HepG2 (cell line): ENCODE measurements around the gene DSCAML1. TPM values are rescaled to one million over a fixed set of nuclear protein-coding genes. Genes with fewer than 3 reads are reported as not detected.

ENCODE experiments used
- ATAC-seq: fragments of 200-7000 bp; cut with Tn5 transposase; 3 replicates; pipeline ENCODE4 v1.9.1; 2020; ENCODE audit warnings: mild to moderate bottlenecking, moderate library complexity
- BruUV-seq: library from RNA; stranded (reverse); fragments of 400-500 nt; replicated peaks from 2 replicates; lab custom pipeline; 2021; lab: Mats Ljungman, UMichigan
- CTCF ChIA-PET: fragments of 300-600 bp; formaldehyde crosslinking; extraction: SDS; loops from one replicate; lab custom pipeline; 2021; ENCODE audit warnings: low total read pairs, inconsistent platforms, low intra/inter-chr PET ratio; lab: Yijun Ruan, JAX
- POLR2A ChIA-PET: fragments of 350-600 bp; sonication (Branson Sonifier 250); formaldehyde crosslinking; loops from one replicate; lab custom pipeline; 2020; ENCODE audit warnings: antibody characterized with exemption, inconsistent platforms; lab: Yijun Ruan, JAX
- DNase-seq: peaks from one replicate; pipeline ENCODE4 v3.0.0-alpha.2; 2015; ENCODE audit warnings: low spot score
- FAIRE-seq: peaks from 3 replicates; lab custom pipeline; 2011; peaks lifted over from hg19 to GRCh38; lab: Jason Lieb, UNC
- H2AFZ ChIP-seq: one replicate; pipeline ENCODE4 v1.6.1; 2011; ENCODE audit warnings: low read length, inconsistent platforms
- H3K27ac ChIP-seq: fragments of 300-600 bp; 3 replicates; pipeline ENCODE4 v1.8.0; 2011; ENCODE audit warnings: mixed run types, mild to moderate bottlenecking, mixed read lengths, low read length, inconsistent platforms; ENCODE audit not compliant: insufficient read depth; ENCODE audit errors: extremely low read length
- H3K27me3 ChIP-seq, 2 experiments: fragments of 200-600 bp in 1 of 2; 2 replicates in 1 of 2; 3 replicates in 1 of 2; pipeline versions ENCODE4 v1.6.0 to v1.8.0; 2011; ENCODE audit warnings: low read length in 2 of 2, mild to moderate bottlenecking in 2 of 2, moderate library complexity in 2 of 2, inconsistent platforms in 1 of 2; ENCODE audit not compliant: insufficient read depth in 2 of 2, control insufficient read depth in 1 of 2
- H3K36me3 ChIP-seq, 2 experiments: fragments of 200-600 bp in 1 of 2; replicated peaks in 1 of 2; 2 replicates in 1 of 2; 3 replicates in 1 of 2; pipeline versions ENCODE4 v1.5.1 to v1.8.0; 2011; ENCODE audit warnings: low read length in 2 of 2, inconsistent platforms in 1 of 2; ENCODE audit not compliant: insufficient read depth in 2 of 2, control insufficient read depth in 1 of 2
- H3K4me1 ChIP-seq: 2 replicates; pipeline ENCODE4 v1.5.1; 2012; ENCODE audit warnings: low read length, inconsistent platforms; ENCODE audit not compliant: insufficient read depth
- H3K4me2 ChIP-seq: 2 replicates; pipeline ENCODE4 v1.6.0; 2011; ENCODE audit warnings: low read depth, low read length, inconsistent platforms
- H3K4me3 ChIP-seq, 3 experiments: fragments of 200-600 bp in 1 of 3; sonication (generic), shearing (Covaris generic) in 1 of 3; replicated peaks in 1 of 3; 2 replicates each; pipeline ENCODE4 v1.5.1; 2011 to 2016; ENCODE audit warnings: low read length in 3 of 3, inconsistent platforms in 2 of 3, low read depth in 2 of 3, mild to moderate bottlenecking in 2 of 3, control low read depth in 1 of 3, mixed read lengths in 1 of 3; ENCODE audit not compliant: insufficient read depth in 1 of 3
- H3K79me2 ChIP-seq: one replicate; pipeline ENCODE4 v1.6.1; 2011; ENCODE audit warnings: low read length, inconsistent platforms; ENCODE audit not compliant: insufficient read depth
- H3K9ac ChIP-seq: 2 replicates; pipeline ENCODE4 v1.6.0; 2011; ENCODE audit warnings: mild to moderate bottlenecking, low read depth, low read length, inconsistent platforms; ENCODE audit not compliant: insufficient read depth
- H3K9me3 ChIP-seq: 2 replicates; pipeline ENCODE4 v1.5.1; 2012; ENCODE audit warnings: mild to moderate bottlenecking, low read length
- H4K20me1 ChIP-seq: 2 replicates; pipeline ENCODE4 v1.6.0; 2011; ENCODE audit warnings: inconsistent platforms, mild to moderate bottlenecking, low read length, moderate library complexity; ENCODE audit not compliant: insufficient read depth
- CREB1 ChIP-seq, 2 experiments: fragments of 450-650 bp in 1 of 2; IDR thresholded peaks; 2 replicates each; pipeline ENCODE4 v1.6.1; 2016 to 2017; ENCODE audit warnings: control low read depth in 1 of 2, mild to moderate bottlenecking in 1 of 2, missing compliant biosample characterization in 1 of 2, missing genetic modification characterization in 1 of 2
- MAFF ChIP-seq: IDR thresholded peaks from 2 replicates; pipeline ENCODE4 v1.6.1; 2011; ENCODE audit warnings: low read depth, low read length, improper control_type of control experiment
- NR1H2 ChIP-seq: sonication (generic); formaldehyde crosslinking; IDR thresholded peaks from 2 replicates; pipeline ENCODE4 v1.8.1; 2022; ENCODE audit warnings: low read depth, missing genetic modification reagents, borderline replicate concordance
- REXO4 ChIP-seq: sonication (generic); formaldehyde crosslinking; IDR thresholded peaks from 2 replicates; pipeline ENCODE4 v1.8.0; 2022; ENCODE audit warnings: missing genetic modification reagents, mild to moderate bottlenecking, borderline replicate concordance
- SRSF9 ChIP-seq: fragments of 200-400 bp; formaldehyde crosslinking; IDR thresholded peaks from 2 replicates; pipeline ENCODE4 v1.6.1; 2018; ENCODE audit warnings: borderline replicate concordance, mild to moderate bottlenecking, low read depth, low read length; ENCODE audit not compliant: insufficient read depth, poor library complexity, severe bottlenecking
- ZNF513 ChIP-seq: sonication (generic); formaldehyde crosslinking; conservative IDR thresholded peaks from 2 replicates; pipeline ENCODE4 v1.5.0; 2020; ENCODE audit warnings: missing genetic modification reagents
- WGBS: methylation state at CpG from one replicate; pipeline ENCODE4 v1.1.6; 2017; ENCODE audit warnings: low lambda C conversion rate; 5-methylcytosine and 5-hydroxymethylcytosine counted together
- in situ Hi-C: cut with HindIII; loops from 2 replicates; pipeline ENCODE4 v1.10.0; 2017; ENCODE audit warnings: low pct_unique_long_range_greater_than_20kb; ENCODE audit not compliant: extremely low pct_ligation_motif_present
- intact Hi-C: fragments of 100-400 bp; cut with micrococcal nuclease; formaldehyde crosslinking; loops from one replicate; pipeline ENCODE4 v1.10.0; 2022; ENCODE audit not compliant: unreplicated experiment
- polyA plus RNA-seq, 8 experiments: library from polyadenylated mRNA; depleted of rRNA in 3 of 8; stranded (reverse) in 7 of 8; unstranded in 1 of 8; fragments of >200 nt; fragmentation: Illumina TruSeq in 4 of 8; extraction: Trizol in 4 of 8; gene quantifications; 2 replicates each; pipeline versions ENCODE4 v1.2.1 to v1.2.3, GENCODE V29; 2011 to 2016; ENCODE audit warnings: low read depth in 4 of 8, missing spikeins in 1 of 8, mixed read lengths in 1 of 8; ENCODE audit not compliant: insufficient read depth in 1 of 8
- total RNA-seq, 5 experiments: library from RNA; depleted of rRNA; stranded (reverse); fragments of >200 nt; fragmentation: Illumina TruSeq; extraction: Trizol; gene quantifications; 2 replicates each; pipeline ENCODE4 v1.2.3, GENCODE V29; 2016; ENCODE audit warnings: low read depth in 1 of 5

The DSCAML1 gene
- total and polyA plus RNA-seq, 2 of the 13 experiments (the other 11 are each of a cell fraction or from before 2014, with no cell fraction given), result 0.29 to 0.40 TPM

- Histone ChIP-seq H3K79me2 (no peaks in the 10 kb centered on the region), H3K4me3 (no peak overlapping the region), H3K27me3 (peaks cover 0 to 2% of the 10 kb centered on the region in 2 experiments; a peak in 3 of 5 replicates), H4K20me1 (no peaks in the 10 kb centered on the region), H3K9me3 (no peaks in the 10 kb centered on the region), H3K4me2 (no peak overlapping the region), H2AFZ (no peak overlapping the region), H3K9ac (no peak overlapping the region), H3K36me3 (no peaks in the 10 kb centered on the region), H3K4me1 (no peaks in the 10 kb centered on the region; the same call in 1 of the 2 replicates), H3K27ac (no peak overlapping the region)
- in situ Hi-C loops (no loop called here), intact Hi-C loops (no loop called here)
- FAIRE-seq (no peak), DNase-seq (no peak), ATAC-seq (no peak)
- 18% methylated on average over 3 of the region's 3 CpGs for WGBS
- CTCF ChIA-PET, result no interaction called here
- POLR2A ChIA-PET, result no interaction called here
- TF ChIP-seq CREB1 (IDR thresholded peaks at IDR 0.05) (peak; percentile 79), CREB1 (CRISPR knock-in tag; IDR thresholded peaks at IDR 0.05) (no peak), SRSF9 (no peak), ZNF513 (no peak)
- no TSS peak for BruUV-seq
These were observed 110.3 kb downstream of the DSCAML1 start for GRCh38 chr11:117686711-117687110.

GRCh38 chr11:117685566-117685965, 111.5 kb downstream of the DSCAML1 start:
- no TSS peak for BruUV-seq
- Histone ChIP-seq H3K36me3 (no peaks in the 10 kb centered on the region), H3K27ac (no peak overlapping the region), H3K4me1 (no peaks in the 10 kb centered on the region; the same call in 1 of the 2 replicates), H3K9me3 (no peaks in the 10 kb centered on the region), H3K4me3 (no peak overlapping the region), H3K4me2 (no peak overlapping the region), H2AFZ (no peak overlapping the region), H3K9ac (no peak overlapping the region), H3K79me2 (no peaks in the 10 kb centered on the region), H3K27me3 (peaks cover 0 to 2% of the 10 kb centered on the region in 2 experiments; a peak in 2 of 5 replicates), H4K20me1 (no peaks in the 10 kb centered on the region)
- DNase-seq (no peak), ATAC-seq (no peak), FAIRE-seq (no peak)
- no peak for TF ChIP-seq NR1H2 (CRISPR knock-in tag)
- no peak for TF ChIP-seq MAFF
- TF ChIP-seq REXO4 (CRISPR knock-in tag), result no peak
- intact Hi-C loops, result no loop called here
- in situ Hi-C loops, result no loop called here
- ChIA-PET CTCF (no interaction called here), POLR2A (no interaction called here)
- 78% methylated on average over 4 of the region's 6 CpGs for WGBS
